ENCODE results near the gene SYF2.

- TF ChIP-seq CTCF (IDR thresholded peaks at IDR 0.05) (no peak), POLR2A (IDR thresholded peaks at IDR 0.05) (no peak), POLR2AphosphoS5 (IDR thresholded peaks at IDR 0.05) (no peak)
These were observed 42.0 kb downstream of the SYF2 start for GRCh38 chr1:25190260-25190659.
